Activated naive CD8-positive, alpha-beta T cell treated with anti-CD3 and anti-CD28 coated beads, Interleukin-2, amount 50 U/mL, for 16 hours (primary cell): Measurements from ENCODE around the gene ADARB1.
"Not testable (repeated sequence)": the region's sequence is repeated elsewhere in the genome, so short reads cannot be mapped to it uniquely, and the experiment has no call there.

Experiments used
- DNase-seq: peaks from one replicate; pipeline ENCODE4 v3.0.0-alpha.2; 2020; ENCODE audit warnings: low read depth, low spot score

Gene ADARB1, protein sequence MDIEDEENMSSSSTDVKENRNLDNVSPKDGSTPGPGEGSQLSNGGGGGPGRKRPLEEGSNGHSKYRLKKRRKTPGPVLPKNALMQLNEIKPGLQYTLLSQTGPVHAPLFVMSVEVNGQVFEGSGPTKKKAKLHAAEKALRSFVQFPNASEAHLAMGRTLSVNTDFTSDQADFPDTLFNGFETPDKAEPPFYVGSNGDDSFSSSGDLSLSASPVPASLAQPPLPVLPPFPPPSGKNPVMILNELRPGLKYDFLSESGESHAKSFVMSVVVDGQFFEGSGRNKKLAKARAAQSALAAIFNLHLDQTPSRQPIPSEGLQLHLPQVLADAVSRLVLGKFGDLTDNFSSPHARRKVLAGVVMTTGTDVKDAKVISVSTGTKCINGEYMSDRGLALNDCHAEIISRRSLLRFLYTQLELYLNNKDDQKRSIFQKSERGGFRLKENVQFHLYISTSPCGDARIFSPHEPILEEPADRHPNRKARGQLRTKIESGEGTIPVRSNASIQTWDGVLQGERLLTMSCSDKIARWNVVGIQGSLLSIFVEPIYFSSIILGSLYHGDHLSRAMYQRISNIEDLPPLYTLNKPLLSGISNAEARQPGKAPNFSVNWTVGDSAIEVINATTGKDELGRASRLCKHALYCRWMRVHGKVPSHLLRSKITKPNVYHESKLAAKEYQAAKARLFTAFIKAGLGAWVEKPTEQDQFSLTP

DNA sequence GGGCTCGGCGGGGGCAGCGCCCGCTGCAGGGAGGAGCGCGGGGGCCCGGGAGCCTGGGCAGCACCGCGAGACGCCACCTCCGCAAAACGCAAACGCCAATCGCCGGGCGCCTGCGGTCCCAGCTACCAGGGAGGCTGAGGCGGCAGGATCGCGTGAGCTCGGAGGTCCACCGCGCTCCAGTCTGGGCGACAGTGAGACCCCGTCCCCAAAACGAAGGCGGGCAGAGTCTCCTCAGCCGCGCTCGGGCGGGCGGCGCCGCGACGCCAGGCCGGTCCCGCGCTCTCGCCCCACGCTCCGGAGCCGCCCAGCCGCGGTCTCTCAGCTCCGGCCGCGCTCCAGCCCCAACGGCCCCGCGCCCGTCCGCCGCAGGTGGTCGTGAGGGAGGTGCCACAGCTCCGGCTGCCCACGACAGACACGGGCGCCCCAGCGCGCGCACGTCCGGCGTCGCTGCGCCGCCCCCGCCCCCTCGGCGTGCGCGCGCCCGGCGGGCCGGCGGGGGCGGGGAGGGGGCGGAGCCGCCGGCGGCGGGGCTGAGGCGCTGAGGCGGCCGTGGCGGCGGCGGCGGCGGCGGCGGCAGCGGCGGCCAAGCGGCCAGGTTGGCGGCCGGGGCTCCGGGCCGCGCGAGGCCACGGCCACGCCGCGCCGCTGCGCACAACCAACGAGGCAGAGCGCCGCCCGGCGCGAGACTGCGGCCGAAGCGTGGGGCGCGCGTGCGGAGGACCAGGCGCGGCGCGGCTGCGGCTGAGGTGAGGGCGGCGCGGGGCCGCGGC, at the start of gene ADARB1:
ADARB1 (plus strand) TSS at position 533 of the 770 bp plus-strand sequence. CDS start 97,077 bp downstream, outside the sequence.
- no peak for DNase-seq

DNA sequence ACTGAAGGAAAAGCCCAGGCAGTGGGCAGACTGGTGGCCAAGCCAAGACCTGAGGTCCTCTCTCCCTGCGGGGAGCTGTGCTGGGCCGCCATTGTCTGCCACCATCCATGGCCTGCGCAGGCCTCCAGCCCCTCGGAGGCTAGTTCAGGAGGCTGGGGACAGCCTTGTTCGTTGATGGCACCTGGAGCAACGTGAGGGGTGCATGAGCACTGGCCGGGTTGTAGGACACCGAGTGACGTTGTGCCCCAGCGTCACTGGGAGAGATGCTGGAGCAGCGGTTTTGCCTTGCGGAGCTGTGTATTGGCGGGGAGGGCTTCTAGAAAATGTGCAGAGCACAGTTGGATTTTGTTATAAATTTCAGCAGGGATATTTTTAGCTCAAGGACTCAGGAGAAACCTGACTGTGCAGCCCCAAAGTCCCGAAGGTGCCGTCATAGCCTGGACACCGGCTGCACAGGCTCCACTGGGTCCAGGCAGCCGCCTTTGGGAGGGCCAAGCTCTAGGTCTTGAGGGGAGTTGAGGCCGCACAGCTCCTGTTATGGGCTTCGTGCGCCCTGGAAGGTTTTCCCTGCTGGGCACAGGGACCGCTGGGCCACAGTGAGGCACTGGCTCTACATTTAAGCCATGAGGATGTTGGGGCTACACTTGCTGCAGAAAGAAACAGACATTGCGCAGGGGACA, 48.2 kb upstream of the ADARB1 start:
- DNase-seq = no peak

DNA sequence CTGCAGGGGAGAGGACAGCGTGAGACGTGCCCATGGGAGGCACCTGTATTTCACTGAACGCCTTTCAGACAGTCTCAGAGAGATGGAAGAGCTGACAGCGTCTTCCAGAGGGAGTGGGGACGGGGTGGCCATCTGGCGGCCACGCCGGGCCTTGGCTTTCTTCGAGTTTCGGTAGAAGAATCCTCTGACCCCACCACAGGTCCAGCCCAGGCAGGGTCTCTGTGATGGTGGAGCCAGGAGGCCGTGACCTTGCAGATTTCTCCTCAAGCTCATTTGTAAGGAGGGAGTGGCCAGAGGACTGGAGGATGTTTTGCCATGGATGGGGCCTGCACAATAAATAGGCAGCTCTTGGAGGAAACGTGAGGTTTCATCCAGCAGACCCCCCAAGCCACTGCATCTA, 47.6 kb upstream of the ADARB1 start:
- DNase-seq = no peak

DNA sequence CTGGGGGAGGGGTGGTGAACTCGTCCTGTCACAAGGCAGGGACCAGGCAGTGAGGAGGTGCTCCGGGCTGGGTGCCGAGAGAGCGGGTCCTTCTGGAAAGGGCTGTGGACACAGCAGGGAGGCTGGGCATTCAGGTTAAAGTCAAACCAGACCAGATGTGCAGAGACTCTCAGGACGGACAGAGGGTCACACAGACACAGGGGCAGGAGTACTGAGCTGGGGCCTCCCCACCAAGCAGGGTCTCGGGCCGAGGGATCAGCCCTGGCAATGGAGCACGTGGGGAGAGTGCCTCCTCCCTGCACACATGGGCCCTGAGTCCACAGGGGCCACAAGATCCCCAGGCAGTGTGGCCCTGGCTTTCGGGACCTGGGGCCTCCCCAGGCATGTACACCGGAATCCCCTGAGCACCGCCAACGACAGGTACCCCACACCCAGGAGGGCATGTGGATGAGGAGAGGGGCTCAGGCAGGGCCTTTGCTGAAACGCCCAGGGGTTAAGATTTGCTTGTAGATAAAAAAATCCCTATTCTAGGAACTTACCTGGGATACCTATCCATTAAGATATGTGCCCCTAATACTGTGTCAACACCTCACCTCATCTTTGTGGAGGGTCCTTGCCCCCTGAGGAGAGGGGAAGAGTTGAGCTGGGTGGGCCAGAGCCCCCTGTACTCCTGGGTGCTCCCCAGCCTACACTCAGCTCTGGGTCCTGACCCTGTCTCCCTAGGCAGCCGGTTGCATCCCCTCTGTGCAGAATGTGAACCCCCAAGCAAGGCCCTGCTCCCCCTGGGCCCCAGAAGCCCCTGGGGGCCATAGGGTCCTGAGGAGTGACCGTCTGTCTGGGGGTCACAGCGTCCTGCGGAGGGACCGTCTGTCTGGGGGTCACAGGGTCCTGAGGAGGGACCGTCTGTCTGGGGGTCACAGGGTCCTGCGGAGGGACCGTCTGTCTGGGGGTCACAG, 46.9 kb upstream of the ADARB1 start:
- DNase-seq = no peak

DNA sequence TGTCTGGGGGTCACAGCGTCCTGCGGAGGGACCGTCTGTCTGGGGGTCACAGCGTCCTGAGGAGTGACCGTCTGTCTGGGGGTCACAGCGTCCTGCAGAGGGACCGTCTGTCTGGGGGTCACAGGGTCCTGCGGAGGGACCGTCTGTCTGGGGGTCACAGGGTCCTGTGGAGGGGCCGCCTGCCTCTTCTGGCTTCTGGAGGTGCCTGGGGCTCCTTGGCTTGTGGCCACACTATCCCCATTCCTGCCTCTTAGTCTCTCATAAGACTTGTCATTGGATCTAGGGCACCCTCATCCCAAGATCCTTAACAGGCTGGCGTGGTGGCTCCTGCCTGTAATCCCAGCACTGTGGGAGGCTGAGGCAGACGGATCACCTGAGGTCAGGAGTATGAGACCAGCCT, 45.7 kb upstream of the ADARB1 start:
- not testable (repeated sequence) for DNase-seq

DNA sequence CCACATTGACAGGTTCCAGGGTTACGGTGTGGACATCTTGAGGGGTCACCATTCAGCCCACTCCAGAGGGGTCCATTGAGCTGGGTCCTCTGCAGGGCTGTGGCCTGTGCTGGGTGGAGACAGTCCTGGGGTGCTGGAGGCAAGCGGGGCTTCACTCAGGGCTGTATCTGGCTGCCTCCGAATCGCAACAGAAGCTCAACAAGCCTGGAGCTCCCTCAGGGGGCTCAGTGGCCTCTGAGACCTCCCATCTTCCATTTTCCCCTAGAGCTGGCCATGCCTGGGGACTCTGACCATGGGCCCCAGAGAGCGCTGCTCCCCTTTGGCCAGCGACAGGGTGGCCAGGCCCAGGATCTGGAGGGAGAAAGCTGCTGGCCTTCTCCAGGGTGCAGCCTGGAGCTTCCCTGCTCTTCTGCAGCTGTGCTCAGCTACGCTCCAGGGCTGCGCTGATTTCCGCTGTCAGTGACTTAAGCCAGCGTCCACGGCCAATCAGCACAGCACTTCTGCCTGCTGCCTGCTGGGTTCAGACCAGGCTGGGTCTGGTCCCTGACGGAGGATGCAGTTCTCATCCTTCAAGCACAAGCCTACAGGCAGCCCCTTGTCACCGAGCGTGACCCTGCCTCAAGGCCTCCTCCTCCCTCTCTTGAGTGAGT, 45.0 kb upstream of the ADARB1 start:
- DNase-seq = no peak

DNA sequence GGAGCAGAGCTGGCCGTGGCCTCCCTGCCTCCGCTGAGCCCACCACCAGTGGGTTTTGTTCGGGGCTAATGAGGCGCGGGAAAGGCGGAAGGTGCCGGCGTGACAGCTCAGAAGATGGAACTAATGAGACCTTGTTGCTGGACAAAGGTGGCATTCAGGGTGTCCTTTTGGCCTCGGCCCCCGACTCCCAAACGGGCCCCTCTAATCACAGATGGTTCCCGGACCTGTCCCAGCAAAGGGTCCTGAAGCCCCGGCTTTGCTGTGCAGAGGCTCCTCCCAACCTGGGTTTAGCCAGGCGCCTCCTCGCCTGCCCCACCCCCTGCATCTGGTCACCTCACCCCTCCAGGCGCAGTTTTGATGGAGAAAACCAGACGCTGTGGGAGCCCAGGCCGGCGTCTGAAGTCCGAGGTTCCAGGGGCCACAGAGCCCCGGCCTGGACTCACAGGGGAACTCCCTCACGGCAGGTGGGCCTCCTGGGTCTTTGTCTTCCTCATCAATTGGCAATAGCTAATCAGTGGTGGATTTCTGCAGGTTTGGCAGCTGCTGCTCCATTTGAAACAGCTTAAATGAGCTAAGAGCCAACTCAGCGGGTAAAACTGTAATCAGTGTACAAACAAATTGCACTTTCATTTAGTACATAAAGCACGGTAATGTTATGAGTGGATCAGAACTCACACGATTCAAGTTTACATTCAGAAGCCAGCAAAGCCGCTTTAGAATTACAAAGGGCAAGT, 44.3 kb upstream of the ADARB1 start:
- no peak for DNase-seq

DNA sequence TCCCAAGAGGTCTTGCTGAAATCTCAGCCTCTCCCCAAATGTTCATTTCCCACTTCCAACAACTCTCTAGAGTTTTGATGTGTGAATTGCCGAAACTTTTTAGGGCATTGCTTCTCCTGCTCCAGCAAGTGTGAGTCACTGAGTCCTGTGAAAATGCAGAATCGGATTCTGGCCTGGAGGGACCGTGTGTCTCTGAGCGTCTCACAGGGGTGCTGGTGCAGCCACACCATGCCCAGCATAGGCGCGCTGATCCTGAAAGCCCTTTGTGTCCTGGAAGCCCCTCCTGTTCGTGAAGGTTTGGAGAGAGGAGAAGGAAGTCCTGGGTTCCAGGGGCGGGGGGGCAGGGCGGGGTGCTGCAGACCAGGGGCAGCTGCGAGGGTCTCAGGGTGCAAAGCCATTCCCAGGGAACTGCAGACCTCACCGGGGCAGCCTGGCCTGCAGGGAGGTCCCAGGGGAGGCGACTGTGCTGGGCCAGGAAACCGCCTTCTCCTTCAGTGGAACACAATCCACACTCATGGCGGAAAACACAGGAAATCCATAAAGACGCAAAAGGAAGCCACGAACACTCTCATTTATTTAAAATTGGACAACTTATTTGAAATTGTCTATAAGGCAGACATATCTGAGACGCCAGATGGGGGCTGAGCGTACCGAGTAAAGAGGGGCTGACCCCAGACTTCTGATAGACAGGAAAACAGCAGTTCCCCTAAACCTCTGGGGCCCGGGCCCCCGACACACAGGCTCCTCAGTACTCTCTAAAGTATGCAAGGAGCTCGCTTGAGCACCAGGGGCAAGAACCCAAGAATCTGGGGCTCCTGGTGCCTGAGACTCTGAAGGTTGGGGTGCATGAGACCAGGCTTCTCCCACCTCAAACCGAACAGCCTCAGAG, 43.5 kb upstream of the ADARB1 start:
- no peak for DNase-seq

DNA sequence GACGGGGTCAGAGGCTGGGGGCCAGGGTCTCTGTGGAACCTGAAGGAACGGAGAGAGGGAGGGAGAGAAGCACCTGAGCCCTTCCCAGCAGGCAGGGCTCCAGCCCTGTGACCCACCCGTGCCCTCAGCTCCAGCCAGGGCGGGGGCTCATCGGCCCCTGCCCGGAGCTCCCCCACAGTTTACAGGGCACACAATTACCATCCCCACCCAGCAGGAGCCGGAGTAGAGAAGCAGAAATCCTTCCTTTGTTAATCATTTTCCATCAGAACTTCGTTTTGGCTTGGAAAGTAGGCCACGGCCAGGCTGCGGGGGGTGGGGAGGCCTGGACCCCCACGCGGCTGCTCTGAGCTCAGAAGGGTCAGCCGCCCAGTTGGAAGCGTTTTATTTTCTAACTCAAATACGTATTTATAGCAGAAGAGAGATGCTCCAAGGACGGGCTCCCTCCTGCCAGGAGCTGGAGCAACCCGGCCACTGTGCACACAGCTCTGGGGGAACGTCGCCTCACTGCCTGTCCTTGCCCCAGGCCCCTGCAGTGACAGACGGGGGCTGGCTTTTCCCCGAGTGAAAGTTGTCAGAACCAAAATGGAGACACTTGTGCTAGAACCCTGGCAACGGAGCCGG, 42.7 kb upstream of the ADARB1 start:
- no peak for DNase-seq

DNA sequence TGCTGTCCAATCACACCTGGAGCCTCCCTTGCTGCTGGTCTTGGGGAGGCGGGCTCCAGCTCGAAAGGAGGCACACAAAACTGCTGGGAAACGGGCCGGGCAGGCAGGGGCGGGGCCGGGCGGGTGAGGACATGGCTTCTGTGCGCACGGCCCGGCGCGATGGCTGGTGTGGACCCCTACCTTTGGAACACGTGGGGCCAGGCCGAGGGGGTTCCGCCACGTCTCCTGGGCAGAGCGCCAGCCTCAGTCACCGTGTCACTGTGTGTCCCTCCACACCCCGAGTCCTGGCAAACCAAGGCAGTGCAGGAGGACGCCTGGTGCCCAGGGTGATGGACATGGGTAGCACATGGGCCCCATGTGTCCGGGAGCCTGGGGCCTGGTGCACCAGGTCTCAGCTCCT, 42.0 kb upstream of the ADARB1 start:
- DNase-seq = no peak

DNA sequence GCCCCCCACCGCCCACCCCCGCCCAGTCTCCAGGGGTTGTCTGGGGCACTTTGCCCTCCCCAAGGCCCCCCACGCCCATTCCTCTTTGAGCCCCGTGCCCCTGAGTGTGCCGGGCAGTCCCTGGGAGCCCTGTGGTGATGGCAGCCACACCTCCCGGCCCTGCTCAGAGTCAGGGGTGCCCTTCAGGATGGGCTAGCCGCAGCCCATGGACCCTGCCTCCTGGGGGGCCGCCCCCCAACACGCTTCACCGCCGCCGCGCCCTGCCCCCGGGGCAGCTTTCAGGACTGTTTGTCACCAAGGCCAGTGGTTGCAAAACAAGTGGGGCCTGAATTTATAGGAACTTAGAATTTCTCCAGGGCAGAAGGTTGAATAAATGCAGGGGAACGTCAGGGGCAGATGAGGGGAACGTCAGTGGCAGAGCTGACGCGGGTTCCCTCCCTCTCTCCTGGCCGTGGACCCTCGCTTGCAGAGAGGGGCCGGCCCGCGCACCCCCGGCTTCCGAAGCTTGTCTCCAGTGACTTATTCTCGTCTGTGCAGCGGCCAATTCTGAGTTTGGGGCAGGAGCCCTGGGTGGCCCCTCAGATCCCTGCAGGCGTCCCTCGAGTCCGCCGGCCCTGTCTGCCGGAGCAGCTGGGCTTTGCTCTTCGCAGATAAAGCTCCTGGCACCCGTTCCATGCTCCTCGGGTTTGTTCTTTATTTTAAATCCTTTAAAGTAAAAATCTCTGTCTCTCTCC, 41.2 kb upstream of the ADARB1 start:
- no peak for DNase-seq

DNA sequence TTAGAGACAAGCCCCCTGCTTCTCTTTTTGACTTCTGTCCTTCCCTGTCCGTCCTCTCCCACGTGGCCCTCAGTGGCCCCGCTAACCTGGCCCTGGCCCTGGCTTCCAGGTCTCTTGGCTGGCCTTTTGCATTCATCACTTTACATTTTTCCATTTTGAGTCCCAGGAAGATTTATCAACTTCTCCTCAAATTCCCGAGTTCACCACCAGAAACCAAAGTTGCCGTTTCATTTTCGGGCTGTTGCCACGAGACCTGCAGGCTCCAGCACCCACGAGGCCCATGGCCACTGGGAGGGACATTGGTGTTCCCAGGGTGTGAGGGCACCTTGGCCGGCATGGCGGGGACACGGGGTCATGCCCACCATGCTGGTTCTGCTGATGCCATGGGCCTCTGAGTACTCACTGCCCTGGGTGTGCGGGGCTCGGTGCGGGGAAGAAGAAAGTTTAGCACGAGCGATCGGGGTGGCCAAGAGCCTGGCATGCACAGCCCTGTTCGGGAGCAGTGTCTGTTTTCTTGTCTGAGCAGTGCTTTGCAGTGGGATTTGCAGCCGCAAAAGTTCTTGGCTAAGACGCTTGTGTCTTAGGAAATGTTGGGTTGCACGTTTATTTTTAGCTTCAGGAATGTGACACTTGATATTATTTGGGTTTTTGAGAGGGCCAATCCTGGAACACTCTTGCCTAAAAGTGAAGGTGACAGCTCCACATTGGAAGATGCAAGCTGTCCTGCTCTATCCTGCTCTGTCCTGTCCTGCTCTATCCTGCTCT, 40.4 kb upstream of the ADARB1 start:
- DNase-seq = no peak

DNA sequence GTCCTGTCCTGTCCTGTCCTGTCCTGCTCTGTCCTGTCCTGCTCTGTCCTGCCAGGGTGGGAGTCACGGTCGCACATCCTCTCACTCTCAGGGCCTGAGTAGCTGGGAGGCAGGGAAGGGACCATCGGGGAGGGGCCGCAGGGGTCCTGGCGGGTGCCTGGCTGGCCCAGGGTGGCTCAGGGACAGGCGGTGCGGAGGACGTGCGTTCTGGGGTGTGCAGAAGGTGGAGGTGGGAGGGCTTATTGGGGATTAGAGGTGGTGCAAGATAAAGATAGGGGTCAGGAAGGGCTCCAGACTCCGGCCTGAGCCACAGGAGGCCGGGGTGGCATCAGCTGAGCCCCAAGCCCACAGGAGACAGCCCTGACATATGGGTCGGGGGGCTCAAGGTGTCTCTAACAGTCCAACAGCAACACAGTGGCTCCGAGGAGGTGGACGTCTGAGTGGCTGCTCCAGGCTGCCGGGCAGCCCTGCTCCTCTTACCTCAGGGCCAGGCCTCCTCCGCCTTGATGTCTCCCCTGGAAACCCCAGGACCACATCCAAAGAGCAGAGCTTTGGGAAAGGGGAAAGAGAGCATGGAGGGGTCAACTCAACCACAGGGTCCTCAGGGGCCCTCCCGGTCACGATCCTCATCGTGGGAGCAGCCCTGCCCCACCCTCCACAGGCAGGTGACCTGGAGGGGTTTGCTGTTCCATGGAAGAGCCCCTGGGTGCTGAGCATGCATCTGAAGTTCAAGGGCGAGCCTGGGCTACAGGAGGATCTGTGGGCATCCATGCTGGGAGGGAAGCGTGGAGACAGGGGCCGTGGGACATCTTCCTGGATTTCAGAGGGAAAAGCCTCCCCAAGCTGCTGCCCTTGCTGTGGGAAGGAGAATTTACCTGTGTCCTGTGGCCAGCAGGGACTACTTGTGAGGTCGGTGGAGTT, 39.6 kb upstream of the ADARB1 start:
- no peak for DNase-seq

DNA sequence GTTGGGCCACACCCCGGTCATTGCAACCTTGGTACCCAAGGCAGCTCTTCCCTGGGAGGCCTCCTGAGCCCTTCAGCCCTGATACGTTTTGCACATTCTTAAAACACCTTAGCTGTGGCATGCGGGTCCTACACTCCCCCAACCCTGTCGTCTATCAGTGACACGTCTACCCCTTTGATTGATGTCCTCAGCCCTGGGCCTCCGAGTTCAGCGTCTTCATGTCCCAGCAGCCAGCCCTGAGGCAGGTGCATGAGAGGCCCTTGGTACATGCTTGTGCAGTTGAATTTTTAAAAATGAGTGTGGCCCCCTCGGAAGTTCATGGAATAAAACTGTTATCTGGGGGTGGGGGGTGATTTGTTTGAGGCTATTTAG, 38.9 kb upstream of the ADARB1 start:
- no peak for DNase-seq

DNA sequence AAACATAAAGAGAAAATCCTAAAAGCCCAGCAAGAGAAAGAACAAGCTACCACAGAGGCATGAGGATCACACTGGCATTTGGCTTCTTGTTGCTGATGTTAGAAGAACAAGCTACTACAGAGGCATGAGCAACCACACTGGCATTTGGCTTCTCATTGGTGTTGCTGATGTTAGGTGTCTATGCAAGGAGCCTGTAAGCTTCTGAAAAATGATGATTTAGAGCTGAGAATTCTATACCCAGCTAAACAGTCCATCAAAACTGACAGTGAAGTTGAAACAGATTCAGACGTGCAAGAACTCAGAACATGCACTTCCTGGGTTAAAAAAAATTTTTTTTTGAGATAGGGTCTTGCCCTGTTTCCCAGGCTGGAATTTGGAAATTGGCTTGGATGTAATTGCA, 37.8 kb upstream of the ADARB1 start:
- no peak for DNase-seq
